ENCODE measurements around the gene DKK3. TPM values are rescaled to one million over a fixed set of nuclear protein-coding genes. Genes with fewer than 3 reads are reported as not detected.

DKK3 gene
- total RNA-seq, 3 donors from 2014 or later (not counting 1 experiment from before 2014, with no cell fraction given), result 0.16 to 0.70 TPM; not detected in 1

GRCh38 chr11:11942668-11943067 is 65.8 kb downstream of the DKK3 start:
- no peaks in the 10 kb centered on the region for H3K9me3 Mint-ChIP-seq
- H3K4me3 ChIP-seq (ENCODE audit: low read length), result no peak overlapping the region
- no peaks in the 10 kb centered on the region for H3K27me3 ChIP-seq (ENCODE audit: control insufficient read depth, insufficient read depth, low read length)
- TF ChIP-seq, protein P1, sequence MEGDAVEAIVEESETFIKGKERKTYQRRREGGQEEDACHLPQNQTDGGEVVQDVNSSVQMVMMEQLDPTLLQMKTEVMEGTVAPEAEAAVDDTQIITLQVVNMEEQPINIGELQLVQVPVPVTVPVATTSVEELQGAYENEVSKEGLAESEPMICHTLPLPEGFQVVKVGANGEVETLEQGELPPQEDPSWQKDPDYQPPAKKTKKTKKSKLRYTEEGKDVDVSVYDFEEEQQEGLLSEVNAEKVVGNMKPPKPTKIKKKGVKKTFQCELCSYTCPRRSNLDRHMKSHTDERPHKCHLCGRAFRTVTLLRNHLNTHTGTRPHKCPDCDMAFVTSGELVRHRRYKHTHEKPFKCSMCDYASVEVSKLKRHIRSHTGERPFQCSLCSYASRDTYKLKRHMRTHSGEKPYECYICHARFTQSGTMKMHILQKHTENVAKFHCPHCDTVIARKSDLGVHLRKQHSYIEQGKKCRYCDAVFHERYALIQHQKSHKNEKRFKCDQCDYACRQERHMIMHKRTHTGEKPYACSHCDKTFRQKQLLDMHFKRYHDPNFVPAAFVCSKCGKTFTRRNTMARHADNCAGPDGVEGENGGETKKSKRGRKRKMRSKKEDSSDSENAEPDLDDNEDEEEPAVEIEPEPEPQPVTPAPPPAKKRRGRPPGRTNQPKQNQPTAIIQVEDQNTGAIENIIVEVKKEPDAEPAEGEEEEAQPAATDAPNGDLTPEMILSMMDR (IDR thresholded peaks at IDR 0.05), result no peak
- peaks cover 31% of the 10 kb centered on the region for H3K36me3 Mint-ChIP-seq
- intact Hi-C loops (cut with micrococcal nuclease), result no loop called here
- no peaks in the 10 kb centered on the region for H3K9me3 ChIP-seq (ENCODE audit: control insufficient read depth, insufficient read depth, low read length)
- H3K4me3 Mint-ChIP-seq, result no peak overlapping the region
- no peak overlapping the region for H3K27ac ChIP-seq (ENCODE audit: low read length)
- 96% methylated on average over 3 of the region's 3 CpGs for WGBS (ENCODE audit: insufficient coverage)
- H3K4me1 Mint-ChIP-seq, result peaks cover 5% of the 10 kb centered on the region in 2 donors
- peaks cover 96% of the 10 kb centered on the region for H3K36me3 ChIP-seq (ENCODE audit: control insufficient read depth, insufficient read depth, low read length)
- H3K4me1 ChIP-seq (ENCODE audit: control insufficient read depth, insufficient read depth, low read length), result no peaks in the 10 kb centered on the region
- H3K27me3 Mint-ChIP-seq (ENCODE audit: low read depth in 2 of 2), result no peaks in the 10 kb centered on the region
- no peak for ATAC-seq
- no peak for DNase-seq
- H3K27ac Mint-ChIP-seq, result no peak overlapping the region

- Histone ChIP-seq H3K4me1 (ENCODE audit: control insufficient read depth, insufficient read depth, low read length) (no peaks in the 10 kb centered on the region), H3K4me3 (ENCODE audit: low read length) (no peak overlapping the region), H3K36me3 (ENCODE audit: control insufficient read depth, insufficient read depth, low read length) (peaks cover 95% of the 10 kb centered on the region), H3K9me3 (ENCODE audit: control insufficient read depth, insufficient read depth, low read length) (no peaks in the 10 kb centered on the region), H3K27me3 (ENCODE audit: control insufficient read depth, insufficient read depth, low read length) (no peaks in the 10 kb centered on the region), H3K27ac (ENCODE audit: low read length) (no peak overlapping the region)
- no peaks in the 10 kb centered on the region for H3K4me1 Mint-ChIP-seq
- TF ChIP-seq, protein P1 (IDR thresholded peaks at IDR 0.05), result no peak
- no peak overlapping the region for H3K4me3 Mint-ChIP-seq
- intact Hi-C loops (cut with micrococcal nuclease), result no loop called here
- no peak for ATAC-seq
- no peak overlapping the region for H3K27ac Mint-ChIP-seq
- no peak for DNase-seq
- no peaks in the 10 kb centered on the region for H3K27me3 Mint-ChIP-seq (ENCODE audit: low read depth in 2 of 2)
- H3K9me3 Mint-ChIP-seq, result no peaks in the 10 kb centered on the region
- H3K36me3 Mint-ChIP-seq, result peaks cover 42% of the 10 kb centered on the region
These were observed 67.9 kb downstream of the DKK3 start for GRCh38 chr11:11940551-11940950.

DNA sequence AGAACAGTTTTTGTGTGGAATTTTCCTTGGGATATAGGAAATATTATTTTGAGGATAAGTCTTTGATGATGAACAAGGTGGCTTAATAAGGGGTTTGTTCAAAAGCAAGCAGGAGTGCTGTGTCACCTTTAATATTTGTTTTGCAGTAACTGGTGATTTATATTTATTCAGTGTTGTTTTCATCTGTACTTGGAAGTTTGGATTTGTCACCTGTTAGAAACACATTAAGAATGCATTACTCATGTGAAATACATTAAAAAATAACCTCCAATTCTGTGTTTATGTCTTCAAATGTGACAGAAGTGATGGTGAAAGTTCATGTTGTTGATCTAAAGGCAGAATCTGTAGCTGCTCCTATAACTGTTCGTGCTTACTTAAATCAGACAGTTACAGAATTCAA is 70.5 kb downstream of the DKK3 start:
- TF ChIP-seq, protein P1 (IDR thresholded peaks at IDR 0.05), result no peak
- H3K36me3 ChIP-seq (ENCODE audit: control insufficient read depth, insufficient read depth, low read length), result peaks cover 95% of the 10 kb centered on the region
- no peaks in the 10 kb centered on the region for H3K4me1 Mint-ChIP-seq
- DNase-seq, result no peak
- H3K27ac ChIP-seq (ENCODE audit: low read length), result no peak overlapping the region
- H3K9me3 Mint-ChIP-seq, result no peaks in the 10 kb centered on the region
- no peaks in the 10 kb centered on the region for H3K27me3 Mint-ChIP-seq (ENCODE audit: low read depth in 2 of 2)
- no peaks in the 10 kb centered on the region for H3K27me3 ChIP-seq (ENCODE audit: control insufficient read depth, insufficient read depth, low read length)
- H3K4me1 ChIP-seq (ENCODE audit: control insufficient read depth, insufficient read depth, low read length), result no peaks in the 10 kb centered on the region
- no peak for ATAC-seq
- H3K9me3 ChIP-seq (ENCODE audit: control insufficient read depth, insufficient read depth, low read length), result no peaks in the 10 kb centered on the region
- no CpG with 5 or more reads among the region's 1 CpG for WGBS (ENCODE audit: insufficient coverage)
- H3K36me3 Mint-ChIP-seq, result peaks cover 49% of the 10 kb centered on the region
- intact Hi-C loops (cut with micrococcal nuclease), result no loop called here
- no peak overlapping the region for H3K4me3 Mint-ChIP-seq
- peak overlapping the region in 1 of 2 donors; percentile 44 for H3K27ac Mint-ChIP-seq
- no peak overlapping the region for H3K4me3 ChIP-seq (ENCODE audit: low read length)

DNA sequence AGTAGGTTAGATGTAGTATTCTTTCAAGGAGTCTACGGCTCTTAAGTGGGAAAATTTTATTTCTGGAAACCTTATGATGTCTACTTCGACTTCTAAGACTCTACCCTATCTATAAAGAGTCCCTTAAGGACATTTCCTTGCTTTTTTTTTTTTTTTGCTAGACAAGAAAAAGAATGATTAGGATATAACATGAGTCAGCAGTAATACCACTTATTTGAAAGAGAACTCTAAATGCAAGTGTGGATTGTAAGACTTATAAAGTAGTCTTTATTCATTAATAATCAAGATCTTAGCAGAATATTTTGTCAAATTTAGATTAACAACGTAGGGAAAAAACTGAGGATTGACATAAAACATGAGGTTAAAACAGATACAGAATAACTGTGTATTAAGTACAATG is 71.0 kb downstream of the DKK3 start:
- no peaks in the 10 kb centered on the region for H3K4me1 ChIP-seq (ENCODE audit: control insufficient read depth, insufficient read depth, low read length)

More for the DNA sequence above, 71.0 kb downstream of the DKK3 start:
- Mint-ChIP-seq H3K4me3 (no peak overlapping the region), H3K4me1 (peaks cover 0 to 5% of the 10 kb centered on the region in 2 donors), H3K27me3 (ENCODE audit: low read depth in 2 of 2) (no peaks in the 10 kb centered on the region), H3K9me3 (no peaks in the 10 kb centered on the region), H3K27ac (no peak overlapping the region), H3K36me3 (peaks cover 50% of the 10 kb centered on the region)
- H3K9me3 ChIP-seq (ENCODE audit: control insufficient read depth, insufficient read depth, low read length), result no peaks in the 10 kb centered on the region
- no peak overlapping the region for H3K4me3 ChIP-seq (ENCODE audit: low read length)
- DNase-seq (no peak), ATAC-seq (no peak)
- WGBS (ENCODE audit: insufficient coverage), result no CpG with 5 or more reads among the region's 3 CpGs
- TF ChIP-seq, protein P1 (IDR thresholded peaks at IDR 0.05), result no peak
- no peaks in the 10 kb centered on the region for H3K27me3 ChIP-seq (ENCODE audit: control insufficient read depth, insufficient read depth, low read length)
- no peak overlapping the region for H3K27ac ChIP-seq (ENCODE audit: low read length)
- intact Hi-C loops (cut with micrococcal nuclease), result no loop called here
- peaks cover 95% of the 10 kb centered on the region for H3K36me3 ChIP-seq (ENCODE audit: control insufficient read depth, insufficient read depth, low read length)
